Activated naive CD8-positive, alpha-beta T cell treated with anti-CD3 and anti-CD28 coated beads for 36 hours (primary cell): ENCODE data around the gene TRIM77. TPM values are rescaled to one million over a fixed set of nuclear protein-coding genes. Genes with fewer than 3 reads are reported as not detected.
"Not testable (repeated sequence)": the region's sequence is repeated elsewhere in the genome, so short reads cannot be mapped to it uniquely, and the experiment has no call there.

ENCODE experiments used
- DNase-seq: peaks from one replicate; pipeline ENCODE4 v3.0.0; 2021
- H3K27ac Mint-ChIP-seq: one replicate; pipeline ENCODE4 v1.8.0; 2022; ENCODE audit warnings: mild to moderate bottlenecking, moderate library complexity, mixed read lengths
- H3K27me3 Mint-ChIP-seq: one replicate; pipeline ENCODE4 v1.8.0; 2022; ENCODE audit warnings: mild to moderate bottlenecking, mixed read lengths
- H3K36me3 Mint-ChIP-seq: one replicate; pipeline ENCODE4 v1.8.0; 2021; ENCODE audit warnings: mild to moderate bottlenecking, mixed read lengths
- H3K4me1 Mint-ChIP-seq: one replicate; pipeline ENCODE4 v1.8.0; 2021; ENCODE audit warnings: mixed read lengths
- H3K4me3 Mint-ChIP-seq: one replicate; pipeline ENCODE4 v1.8.0; 2022; ENCODE audit warnings: mild to moderate bottlenecking, moderate library complexity, mixed read lengths
- H3K9me3 Mint-ChIP-seq: one replicate; pipeline ENCODE4 v1.8.0; 2022; ENCODE audit warnings: mixed read lengths
- total RNA-seq, 2 experiments: library from RNA; stranded (reverse); gene quantifications; one replicate each; pipeline ENCODE4 v1.2.3, GENCODE V29; 2021

TRIM77 gene
- total RNA-seq, 2 experiments from 2014 or later: not detected

GRCh38 chr11:89750822-89751221 is 40.7 kb downstream of the TRIM77 start:
- H3K4me3 Mint-ChIP-seq, DNase-seq: not testable (repeated sequence)

More at GRCh38 chr11:89750822-89751221, 40.7 kb downstream of the TRIM77 start:
- H3K36me3 Mint-ChIP-seq, H3K27me3 Mint-ChIP-seq, H3K4me1 Mint-ChIP-seq, H3K9me3 Mint-ChIP-seq, H3K27ac Mint-ChIP-seq: not testable (repeated sequence)

Other genes with a start within 250 kb of the TRIM77 start
- not detected for gene NOX4, start 218.9 kb upstream of the TRIM77 start, total RNA-seq
- not detected for gene TRIM49, start 98.3 kb downstream of the TRIM77 start, total RNA-seq
- not detected for gene TRIM64B, start 168.2 kb downstream of the TRIM77 start, total RNA-seq
- not detected for gene TRIM49D1, start 211.9 kb downstream of the TRIM77 start, total RNA-seq
- gene TRIM49D2, start 213.8 kb downstream of the TRIM77 start, total RNA-seq: not detected